HepG2 (cell line): ENCODE data around the gene SATB2. TPM values are rescaled to one million over a fixed set of nuclear protein-coding genes. Genes with fewer than 3 reads are reported as not detected.

Source experiments
- DNMT1 ChIP-seq: sonication (generic); formaldehyde crosslinking; IDR thresholded peaks from 2 replicates; pipeline ENCODE4 v1.5.1; 2020; ENCODE audit warnings: mild to moderate bottlenecking, missing genetic modification reagents
- ELF4 ChIP-seq: sonication (generic); formaldehyde crosslinking; IDR thresholded peaks from 2 replicates; pipeline ENCODE4 v1.5.0; 2020; ENCODE audit warnings: missing genetic modification reagents, mild to moderate bottlenecking, moderate library complexity, borderline replicate concordance
- FOXP4 ChIP-seq: sonication (generic); formaldehyde crosslinking; IDR thresholded peaks from 2 replicates; pipeline ENCODE4 v1.4.0; 2020; ENCODE audit warnings: missing genetic modification reagents
- GFI1 ChIP-seq: sonication (generic); formaldehyde crosslinking; IDR thresholded peaks from 2 replicates; pipeline ENCODE4 v1.5.0; 2020; ENCODE audit warnings: missing genetic modification reagents, mild to moderate bottlenecking, borderline replicate concordance
- RFXAP ChIP-seq: sonication (generic); formaldehyde crosslinking; IDR thresholded peaks from 2 replicates; pipeline ENCODE4 v1.4.0; 2020; ENCODE audit warnings: missing genetic modification reagents, borderline replicate concordance
- ZNF318 ChIP-seq: sonication (generic); formaldehyde crosslinking; IDR thresholded peaks from 2 replicates; pipeline ENCODE4 v1.4.0; 2020; ENCODE audit warnings: mild to moderate bottlenecking, missing genetic modification reagents
- ZNF563 ChIP-seq: sonication (generic); formaldehyde crosslinking; IDR thresholded peaks from 2 replicates; pipeline ENCODE4 v1.8.0; 2022; ENCODE audit warnings: mild to moderate bottlenecking, moderate library complexity, missing genetic modification reagents
- ZNF713 ChIP-seq: sonication (generic); formaldehyde crosslinking; IDR thresholded peaks from 2 replicates; pipeline ENCODE4 v1.4.0; 2020; ENCODE audit warnings: mild to moderate bottlenecking, missing genetic modification reagents
- polyA plus RNA-seq, 8 experiments: library from polyadenylated mRNA; depleted of rRNA in 3 of 8; stranded (reverse) in 7 of 8; unstranded in 1 of 8; fragments of >200 nt; fragmentation: Illumina TruSeq in 4 of 8; extraction: Trizol in 4 of 8; gene quantifications; 2 replicates each; pipeline versions ENCODE4 v1.2.1 to v1.2.3, GENCODE V29; 2011 to 2016; ENCODE audit warnings: low read depth in 4 of 8, missing spikeins in 1 of 8, mixed read lengths in 1 of 8; ENCODE audit not compliant: insufficient read depth in 1 of 8
- total RNA-seq, 5 experiments: library from RNA; depleted of rRNA; stranded (reverse); fragments of >200 nt; fragmentation: Illumina TruSeq; extraction: Trizol; gene quantifications; 2 replicates each; pipeline ENCODE4 v1.2.3, GENCODE V29; 2016; ENCODE audit warnings: low read depth in 1 of 5
- TF ChIP-seq, protein P1 (sequence below): fragments of 450-650 bp; IDR thresholded peaks from 2 replicates; pipeline ENCODE4 v1.6.1; 2017; ENCODE audit warnings: mild to moderate bottlenecking
- TF ChIP-seq, protein P2 (sequence below): sonication (generic); formaldehyde crosslinking; IDR thresholded peaks from 2 replicates; pipeline ENCODE4 v1.4.0; 2020; ENCODE audit warnings: missing genetic modification reagents, borderline replicate concordance

The SATB2 gene
- total and polyA plus RNA-seq, 2 of the 13 experiments (the other 11 are each of a cell fraction or from before 2014, with no cell fraction given) = 2.5 to 5.5 TPM

DNA sequence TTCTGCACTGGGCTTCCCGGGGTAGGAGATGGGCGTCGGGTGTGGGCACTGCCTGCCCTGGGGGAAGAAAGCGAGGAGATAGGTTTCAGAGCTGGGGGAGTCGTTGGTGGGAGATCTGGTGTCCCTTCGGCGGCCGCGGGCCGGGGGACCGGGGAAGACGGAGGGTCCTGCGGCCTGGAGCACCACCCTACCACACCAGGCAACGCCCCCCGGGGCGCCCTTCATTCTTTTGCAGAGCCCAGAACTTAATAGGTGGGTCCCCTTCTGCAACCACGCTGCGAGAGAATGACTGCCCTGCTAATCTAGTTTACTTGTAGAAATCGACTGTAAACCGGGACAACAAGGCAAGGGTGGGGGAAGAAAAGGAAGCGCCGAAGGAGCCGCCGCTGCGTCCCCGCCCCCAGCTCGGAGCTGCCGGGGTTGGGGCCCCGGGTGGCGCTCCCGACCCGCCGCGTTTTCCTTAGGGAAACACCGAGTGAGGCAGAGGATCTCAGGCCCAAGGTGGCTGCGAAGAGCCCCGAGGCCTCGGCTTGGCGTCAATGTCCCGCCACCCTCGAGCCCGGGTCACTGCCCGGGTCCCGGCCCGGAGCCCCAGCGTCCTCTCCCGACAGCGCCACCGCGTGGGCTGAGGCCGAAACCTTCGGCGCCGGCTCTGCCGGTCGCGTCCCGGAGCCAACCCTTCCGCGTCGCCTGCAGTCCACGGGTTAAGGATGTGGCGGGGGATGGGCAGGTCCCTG, 5.4 kb upstream of the SATB2 start (continued):
- TF ChIP-seq, protein P1, sequence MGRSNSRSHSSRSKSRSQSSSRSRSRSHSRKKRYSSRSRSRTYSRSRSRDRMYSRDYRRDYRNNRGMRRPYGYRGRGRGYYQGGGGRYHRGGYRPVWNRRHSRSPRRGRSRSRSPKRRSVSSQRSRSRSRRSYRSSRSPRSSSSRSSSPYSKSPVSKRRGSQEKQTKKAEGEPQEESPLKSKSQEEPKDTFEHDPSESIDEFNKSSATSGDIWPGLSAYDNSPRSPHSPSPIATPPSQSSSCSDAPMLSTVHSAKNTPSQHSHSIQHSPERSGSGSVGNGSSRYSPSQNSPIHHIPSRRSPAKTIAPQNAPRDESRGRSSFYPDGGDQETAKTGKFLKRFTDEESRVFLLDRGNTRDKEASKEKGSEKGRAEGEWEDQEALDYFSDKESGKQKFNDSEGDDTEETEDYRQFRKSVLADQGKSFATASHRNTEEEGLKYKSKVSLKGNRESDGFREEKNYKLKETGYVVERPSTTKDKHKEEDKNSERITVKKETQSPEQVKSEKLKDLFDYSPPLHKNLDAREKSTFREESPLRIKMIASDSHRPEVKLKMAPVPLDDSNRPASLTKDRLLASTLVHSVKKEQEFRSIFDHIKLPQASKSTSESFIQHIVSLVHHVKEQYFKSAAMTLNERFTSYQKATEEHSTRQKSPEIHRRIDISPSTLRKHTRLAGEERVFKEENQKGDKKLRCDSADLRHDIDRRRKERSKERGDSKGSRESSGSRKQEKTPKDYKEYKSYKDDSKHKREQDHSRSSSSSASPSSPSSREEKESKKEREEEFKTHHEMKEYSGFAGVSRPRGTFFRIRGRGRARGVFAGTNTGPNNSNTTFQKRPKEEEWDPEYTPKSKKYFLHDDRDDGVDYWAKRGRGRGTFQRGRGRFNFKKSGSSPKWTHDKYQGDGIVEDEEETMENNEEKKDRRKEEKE = no peak
- TF ChIP-seq ZNF318 (no peak), ELF4 (CRISPR knock-in tag) (no peak), ZNF713 (no peak), FOXP4 (CRISPR knock-in tag) (no peak), DNMT1 (no peak), GFI1 (CRISPR knock-in tag) (no peak), RFXAP (no peak), ZNF563 (CRISPR knock-in tag) (no peak)
- TF ChIP-seq, protein P2, sequence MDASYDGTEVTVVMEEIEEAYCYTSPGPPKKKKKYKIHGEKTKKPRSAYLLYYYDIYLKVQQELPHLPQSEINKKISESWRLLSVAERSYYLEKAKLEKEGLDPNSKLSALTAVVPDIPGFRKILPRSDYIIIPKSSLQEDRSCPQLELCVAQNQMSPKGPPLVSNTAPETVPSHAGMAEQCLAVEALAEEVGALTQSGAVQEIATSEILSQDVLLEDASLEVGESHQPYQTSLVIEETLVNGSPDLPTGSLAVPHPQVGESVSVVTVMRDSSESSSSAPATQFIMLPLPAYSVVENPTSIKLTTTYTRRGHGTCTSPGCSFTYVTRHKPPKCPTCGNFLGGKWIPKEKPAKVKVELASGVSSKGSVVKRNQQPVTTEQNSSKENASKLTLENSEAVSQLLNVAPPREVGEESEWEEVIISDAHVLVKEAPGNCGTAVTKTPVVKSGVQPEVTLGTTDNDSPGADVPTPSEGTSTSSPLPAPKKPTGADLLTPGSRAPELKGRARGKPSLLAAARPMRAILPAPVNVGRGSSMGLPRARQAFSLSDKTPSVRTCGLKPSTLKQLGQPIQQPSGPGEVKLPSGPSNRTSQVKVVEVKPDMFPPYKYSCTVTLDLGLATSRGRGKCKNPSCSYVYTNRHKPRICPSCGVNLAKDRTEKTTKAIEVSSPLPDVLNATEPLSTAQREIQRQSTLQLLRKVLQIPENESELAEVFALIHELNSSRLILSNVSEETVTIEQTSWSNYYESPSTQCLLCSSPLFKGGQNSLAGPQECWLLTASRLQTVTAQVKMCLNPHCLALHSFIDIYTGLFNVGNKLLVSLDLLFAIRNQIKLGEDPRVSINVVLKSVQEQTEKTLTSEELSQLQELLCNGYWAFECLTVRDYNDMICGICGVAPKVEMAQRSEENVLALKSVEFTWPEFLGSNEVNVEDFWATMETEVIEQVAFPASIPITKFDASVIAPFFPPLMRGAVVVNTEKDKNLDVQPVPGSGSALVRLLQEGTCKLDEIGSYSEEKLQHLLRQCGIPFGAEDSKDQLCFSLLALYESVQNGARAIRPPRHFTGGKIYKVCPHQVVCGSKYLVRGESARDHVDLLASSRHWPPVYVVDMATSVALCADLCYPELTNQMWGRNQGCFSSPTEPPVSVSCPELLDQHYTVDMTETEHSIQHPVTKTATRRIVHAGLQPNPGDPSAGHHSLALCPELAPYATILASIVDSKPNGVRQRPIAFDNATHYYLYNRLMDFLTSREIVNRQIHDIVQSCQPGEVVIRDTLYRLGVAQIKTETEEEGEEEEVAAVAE (CRISPR knock-in tag) = no peak
